GM10847 (cell line): Measurements from ENCODE around the gene TSHZ2.

Experiments
- POLR2A ChIP-seq: IDR thresholded peaks from 2 replicates; pipeline ENCODE4 v1.6.1; 2011; ENCODE audit not compliant: insufficient read length; ENCODE audit errors: extremely low read depth

The TSHZ2 gene

DNA sequence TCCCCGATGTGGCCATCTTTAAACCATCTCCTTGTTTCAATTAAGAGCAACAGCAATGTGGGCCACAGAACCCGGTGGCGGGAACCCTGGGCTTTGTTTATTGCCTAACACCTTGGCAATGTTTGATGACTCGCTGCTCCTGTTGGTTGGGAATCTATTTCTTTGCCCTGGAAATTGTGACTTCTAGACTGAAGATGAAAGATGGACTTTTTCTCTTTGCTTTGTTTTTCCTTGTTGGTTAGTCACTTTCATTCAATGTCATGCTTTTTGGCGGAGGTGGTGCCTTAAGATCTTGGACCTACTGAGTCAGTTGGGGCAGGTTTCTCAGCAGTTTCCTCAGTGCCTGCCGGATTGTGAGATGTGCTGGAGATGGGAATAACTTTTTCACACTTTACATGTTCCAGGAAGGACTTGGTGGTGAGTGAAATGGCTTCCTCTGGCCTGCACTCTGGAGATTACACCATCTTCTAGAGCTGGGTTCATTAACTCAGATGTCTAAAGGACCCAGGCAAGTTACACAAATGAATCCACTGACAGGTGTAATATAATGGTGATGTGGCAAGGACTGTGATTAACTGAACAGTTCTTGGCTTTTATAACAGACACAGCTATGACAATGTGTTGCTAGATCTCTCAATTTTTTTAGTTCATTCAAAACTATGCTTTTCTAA, 56.3 kb downstream of the TSHZ2 start:
- no peak for TF ChIP-seq POLR2A

DNA sequence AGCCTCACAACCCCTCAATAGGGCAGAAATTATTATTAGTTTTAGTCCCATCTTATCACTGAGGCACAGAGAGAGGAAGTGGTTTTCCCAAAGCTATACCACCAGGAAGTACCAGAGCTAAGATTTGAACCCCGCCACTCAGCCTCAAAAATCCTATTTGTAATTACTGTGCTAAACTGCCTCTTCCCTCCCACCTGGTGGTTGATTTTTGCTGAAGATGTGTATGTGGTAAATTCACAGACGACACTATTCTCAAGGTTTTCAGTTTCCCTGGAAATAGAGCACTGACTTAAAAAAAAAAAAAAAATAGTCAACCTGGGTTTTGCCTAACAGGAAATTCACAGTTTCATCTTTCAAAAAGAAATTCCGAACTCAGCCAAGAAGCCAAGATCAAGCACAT, 57.9 kb downstream of the TSHZ2 start:
- no peak for TF ChIP-seq POLR2A

DNA sequence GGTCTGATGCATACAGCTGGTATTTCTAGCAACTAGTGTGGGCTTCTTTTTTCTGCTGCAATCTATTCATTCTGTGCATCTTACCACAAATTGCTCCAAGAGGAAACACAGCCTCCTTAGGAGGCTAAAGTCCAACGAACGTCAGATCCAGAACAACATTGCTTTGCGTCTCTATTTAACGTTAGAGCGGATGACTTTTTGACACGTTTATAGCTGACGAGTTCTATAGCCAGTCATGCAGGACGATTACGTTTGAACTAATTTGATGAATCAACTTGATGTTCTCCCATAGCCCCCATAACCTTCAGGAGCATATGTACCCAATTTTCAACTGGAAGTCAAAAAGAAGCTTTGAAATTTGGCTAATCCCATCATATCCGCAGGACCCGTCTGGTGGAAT, 59.9 kb downstream of the TSHZ2 start:
- TF ChIP-seq POLR2A, result no peak

DNA sequence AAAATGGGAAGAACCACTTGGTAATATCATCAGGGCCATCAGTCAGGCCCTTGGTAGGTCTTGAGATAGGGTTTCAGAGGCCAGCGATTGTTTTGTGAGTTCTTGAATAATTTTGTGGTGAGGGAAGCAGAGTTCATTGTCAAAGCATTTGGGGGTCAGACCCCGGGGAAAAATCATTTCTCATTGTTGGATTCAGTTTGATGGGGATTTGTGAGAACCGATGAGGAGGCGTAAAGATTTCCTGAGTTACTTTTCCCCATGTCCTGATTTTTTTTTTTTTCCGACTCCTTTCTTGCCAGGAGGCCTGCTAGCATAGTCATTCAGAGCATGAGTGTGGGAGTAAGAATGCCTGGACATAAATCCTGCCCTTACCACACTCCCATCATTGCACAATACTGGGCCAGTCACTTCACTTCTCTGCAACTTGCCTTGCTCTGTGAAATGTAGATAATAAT, 60.3 kb downstream of the TSHZ2 start:
- no peak for TF ChIP-seq POLR2A

DNA sequence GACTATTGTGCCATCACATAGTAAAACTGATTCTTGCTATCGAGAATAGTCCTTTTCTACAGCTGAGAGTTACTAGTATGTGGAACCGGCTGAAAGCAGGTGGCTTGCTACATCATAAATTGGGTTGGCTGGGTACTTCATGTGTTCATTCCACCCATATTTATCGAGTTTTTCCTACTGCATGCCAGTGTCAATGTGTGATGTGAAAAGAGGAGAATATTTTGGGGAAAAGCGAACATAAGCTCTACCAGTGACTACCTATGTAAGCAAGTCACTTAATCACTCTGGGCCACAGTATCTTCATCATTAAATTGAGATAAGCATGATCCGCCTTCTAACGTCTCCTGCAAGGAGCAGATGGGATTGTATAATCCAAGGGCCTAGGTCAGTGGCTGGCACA, 61.0 kb downstream of the TSHZ2 start:
- TF ChIP-seq POLR2A, result no peak

DNA sequence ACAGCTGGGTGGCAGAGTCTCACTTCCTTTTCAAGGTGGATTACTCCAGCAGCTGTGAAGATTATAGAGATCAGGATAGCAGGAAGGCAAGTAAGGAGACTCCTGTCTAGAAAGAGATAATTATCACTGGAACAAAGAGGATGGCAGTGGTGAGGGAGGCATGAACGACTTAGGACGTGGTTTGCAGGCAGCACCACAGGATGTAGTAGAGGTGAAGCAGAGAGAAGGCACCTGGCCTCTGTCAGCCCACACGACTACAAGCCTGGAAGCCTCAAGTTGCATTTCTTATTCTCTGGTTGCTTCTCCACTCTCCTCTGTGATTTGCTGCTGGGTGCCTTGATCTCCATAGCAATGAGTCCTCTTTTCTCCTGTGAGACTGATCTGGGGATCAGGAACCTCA, 62.7 kb downstream of the TSHZ2 start:
- no peak for TF ChIP-seq POLR2A

DNA sequence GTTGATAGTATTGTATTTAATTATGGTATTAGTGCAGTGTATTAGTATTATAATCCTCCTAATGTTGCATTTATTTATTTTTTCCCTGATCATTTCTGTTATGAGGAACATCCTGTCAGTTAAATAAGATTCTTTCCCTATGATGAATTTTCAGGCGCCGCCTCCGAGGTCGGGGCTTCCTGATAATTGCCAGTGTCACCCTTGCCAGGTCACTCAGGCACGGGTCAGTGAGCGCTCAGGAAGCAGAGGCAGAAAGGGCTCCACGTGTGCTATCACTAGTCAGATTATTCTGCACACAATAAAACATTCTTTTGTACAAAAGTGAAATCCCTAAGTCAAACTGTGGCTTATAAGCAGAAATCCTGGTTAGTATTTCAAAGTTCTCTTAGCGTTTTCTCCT, 64.8 kb downstream of the TSHZ2 start:
- no peak for TF ChIP-seq POLR2A

DNA sequence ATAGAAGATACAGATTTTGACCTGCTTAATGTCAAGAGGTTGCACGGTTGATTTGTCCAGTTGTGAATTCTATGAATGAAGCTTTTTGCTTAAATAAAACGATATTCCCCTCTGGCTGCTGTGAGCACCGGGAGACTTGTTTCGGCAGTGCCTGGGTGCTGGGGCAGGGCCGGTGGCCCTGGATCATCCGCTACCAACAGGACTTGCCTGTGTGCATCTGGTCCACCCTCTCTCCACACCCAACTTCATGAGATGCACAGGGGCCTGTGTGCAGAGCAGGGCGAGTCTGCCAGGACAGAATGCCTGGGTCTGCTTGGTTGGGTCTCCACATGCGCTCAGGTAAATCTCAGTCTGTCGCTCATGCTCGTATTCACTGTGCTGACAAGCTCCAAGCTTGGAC, 65.5 kb downstream of the TSHZ2 start:
- TF ChIP-seq POLR2A, result no peak

DNA sequence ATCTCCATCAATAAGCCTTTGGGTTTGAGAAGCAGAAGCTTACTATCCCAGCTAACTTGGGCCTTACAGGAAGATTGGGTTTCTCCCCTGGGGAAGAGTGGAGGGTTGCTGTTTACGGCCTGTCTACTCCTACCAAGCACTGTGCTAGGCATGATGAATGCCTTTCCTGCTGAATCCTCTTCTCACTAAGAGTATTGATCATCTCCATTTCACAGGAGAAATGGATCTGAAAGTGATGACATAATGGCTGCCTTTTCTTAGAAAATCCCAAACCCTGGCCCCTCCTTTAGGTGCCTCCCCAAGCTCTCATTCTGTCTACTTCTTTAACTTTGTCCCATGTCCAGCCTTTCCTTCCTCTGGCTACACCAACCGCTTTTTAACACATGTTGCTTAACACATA, 66.1 kb downstream of the TSHZ2 start:
- no peak for TF ChIP-seq POLR2A

DNA sequence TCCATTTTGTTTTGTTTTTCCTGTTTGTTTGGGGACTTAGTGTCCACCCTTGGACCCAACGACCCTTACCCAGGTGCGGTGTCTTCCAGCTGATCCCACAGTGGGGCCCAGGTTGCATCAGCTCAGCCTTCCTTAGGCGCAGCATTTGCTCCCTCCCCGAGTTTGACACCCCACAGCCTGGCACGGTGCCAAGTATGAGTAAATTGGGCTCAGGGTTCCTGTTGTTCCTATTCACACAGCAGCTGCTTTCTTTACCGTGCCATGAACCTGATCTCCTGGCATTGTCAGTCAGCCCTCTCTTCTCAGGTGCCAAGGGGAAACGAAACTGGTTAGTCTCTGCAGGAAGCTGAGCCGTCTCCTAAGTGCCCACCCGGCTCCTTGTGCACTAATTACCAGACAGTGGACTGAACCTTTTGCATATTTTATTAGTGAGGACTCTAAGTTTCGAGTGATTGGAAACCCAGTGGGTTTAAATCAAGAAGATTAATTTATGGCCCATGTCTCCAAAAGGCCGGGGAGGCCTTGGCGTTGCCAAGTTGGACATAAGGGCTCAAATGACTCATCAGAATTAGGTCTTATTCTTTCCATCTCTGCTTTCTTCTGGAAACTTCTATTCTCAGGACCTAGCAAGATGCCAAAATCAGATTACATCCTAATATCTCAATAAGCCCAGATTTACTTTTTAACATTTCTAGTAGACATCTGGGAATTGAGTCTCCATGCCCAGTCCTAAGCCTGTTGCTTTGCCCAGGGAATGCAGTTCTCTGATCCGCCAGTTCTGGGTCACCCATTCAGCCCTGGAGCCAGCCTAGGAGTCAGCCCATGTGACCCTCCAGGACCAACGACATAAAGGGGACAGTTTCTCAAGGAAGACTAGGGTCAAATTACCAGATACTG, 68.8 kb downstream of the TSHZ2 start:
- no peak for TF ChIP-seq POLR2A

DNA sequence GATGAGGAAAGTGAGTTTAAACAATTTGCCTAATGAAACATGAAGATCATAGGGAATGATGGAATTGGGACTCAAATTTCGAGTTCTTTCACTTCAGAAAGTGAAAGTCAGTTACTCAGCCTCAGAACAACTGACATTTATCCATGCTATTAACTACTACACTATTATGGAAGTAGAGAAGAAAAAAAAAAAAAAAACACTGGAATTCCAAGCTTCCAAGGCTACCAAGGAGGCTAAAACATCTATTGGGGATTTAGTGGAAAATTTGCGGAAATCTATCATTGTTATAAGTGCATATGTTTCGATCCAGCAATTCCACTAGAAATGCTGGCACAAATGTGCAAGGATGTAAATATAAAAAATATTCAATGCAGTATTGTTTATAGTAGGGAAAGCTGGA, 70.4 kb downstream of the TSHZ2 start:
- no peak for TF ChIP-seq POLR2A

DNA sequence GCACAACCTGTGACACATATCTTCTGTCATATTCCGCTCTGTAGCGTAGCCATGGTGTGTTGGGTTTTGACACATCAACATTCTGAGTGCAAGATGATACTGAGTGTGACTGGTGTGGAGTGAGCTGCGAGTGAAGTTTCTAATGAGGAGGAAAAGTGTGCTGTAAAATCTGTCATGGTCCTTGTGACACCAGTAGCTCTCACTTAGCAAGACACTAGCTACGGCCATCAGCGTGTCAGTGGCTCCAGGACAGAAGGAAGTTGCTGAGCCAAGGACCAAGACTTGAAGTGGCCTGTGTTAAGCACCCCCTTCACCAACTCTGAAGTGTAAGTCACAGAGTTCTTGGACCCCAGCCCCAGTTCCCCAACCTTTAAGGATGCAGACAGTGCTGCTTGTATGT, 72.1 kb downstream of the TSHZ2 start:
- no peak for TF ChIP-seq POLR2A

DNA sequence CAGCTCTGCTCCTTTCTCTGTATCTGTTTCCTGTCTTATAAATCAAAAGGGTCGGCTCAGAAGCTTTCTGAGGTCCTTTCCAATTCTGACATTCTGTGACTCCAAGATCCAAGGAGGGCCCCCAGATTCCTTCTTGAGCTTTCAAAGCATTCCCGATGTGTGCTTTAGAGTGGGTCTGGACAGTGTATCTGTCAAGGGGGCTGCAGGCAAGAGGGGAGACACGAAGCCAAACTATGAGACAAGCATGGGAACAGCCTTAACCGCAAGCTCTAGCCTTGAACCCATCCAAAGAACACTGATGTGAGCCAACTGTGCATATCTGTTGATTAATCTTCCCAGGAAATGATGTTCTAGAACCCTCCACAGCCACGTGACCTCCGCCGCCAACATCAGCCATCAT, 73.8 kb downstream of the TSHZ2 start:
- no peak for TF ChIP-seq POLR2A

DNA sequence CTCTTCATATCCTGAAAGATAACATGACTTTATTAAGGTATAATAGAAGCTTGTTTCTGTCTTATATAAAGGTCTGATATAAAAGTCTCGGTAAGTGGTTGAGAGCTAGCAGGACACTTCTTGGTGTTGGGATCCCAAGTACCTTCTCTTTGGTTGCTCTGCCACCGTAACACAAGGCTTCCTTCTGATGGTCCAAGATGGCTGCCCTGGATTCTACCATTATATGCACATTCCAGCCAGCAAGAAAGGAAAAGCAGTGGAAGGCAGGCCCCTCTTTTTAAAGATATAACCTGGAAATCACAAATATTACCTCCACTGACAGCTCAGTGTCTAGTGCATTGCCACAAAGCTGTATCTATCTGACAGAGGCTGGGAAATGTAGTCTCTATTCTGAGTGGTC, 75.0 kb downstream of the TSHZ2 start:
- TF ChIP-seq POLR2A, result no peak

DNA sequence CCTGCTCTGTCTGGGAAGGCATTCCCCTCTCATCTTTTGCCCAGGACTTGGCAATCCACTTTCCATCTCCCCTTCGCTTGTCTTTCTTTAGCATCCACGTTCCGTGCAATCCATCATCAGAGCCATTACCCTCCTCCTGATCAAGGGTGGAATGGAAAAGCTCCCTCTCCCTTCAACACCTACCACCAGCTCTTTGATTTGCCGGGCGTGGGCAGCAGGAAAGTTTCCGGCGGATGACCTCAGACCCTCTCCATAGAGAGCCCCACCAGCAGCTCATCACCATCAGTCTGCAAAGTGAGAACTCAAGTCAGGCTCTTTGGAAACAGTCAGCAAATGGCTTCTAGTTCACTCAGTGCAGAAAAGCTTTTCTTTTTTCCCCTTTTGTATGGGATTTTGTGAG, 76.2 kb downstream of the TSHZ2 start:
- no peak for TF ChIP-seq POLR2A

DNA sequence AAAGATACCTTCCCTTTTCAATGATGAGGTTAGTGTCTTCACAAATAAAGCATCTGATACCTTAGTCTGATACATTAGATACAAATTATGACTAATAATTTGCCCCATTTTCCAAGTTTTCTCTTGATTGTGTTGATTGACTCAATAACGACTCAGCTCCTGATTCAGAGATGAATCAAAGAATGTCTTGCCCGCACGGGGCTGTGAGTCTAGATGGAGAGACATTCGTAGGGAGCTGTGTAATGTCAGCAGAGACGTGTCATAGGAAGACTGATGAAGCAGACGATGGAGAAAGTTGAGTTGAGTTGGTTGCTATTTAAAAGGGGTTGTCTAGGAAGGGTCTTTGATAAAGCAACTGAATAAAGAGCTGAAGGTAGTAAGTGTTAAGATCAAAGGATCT, 78.2 kb downstream of the TSHZ2 start:
- TF ChIP-seq POLR2A, result no peak

DNA sequence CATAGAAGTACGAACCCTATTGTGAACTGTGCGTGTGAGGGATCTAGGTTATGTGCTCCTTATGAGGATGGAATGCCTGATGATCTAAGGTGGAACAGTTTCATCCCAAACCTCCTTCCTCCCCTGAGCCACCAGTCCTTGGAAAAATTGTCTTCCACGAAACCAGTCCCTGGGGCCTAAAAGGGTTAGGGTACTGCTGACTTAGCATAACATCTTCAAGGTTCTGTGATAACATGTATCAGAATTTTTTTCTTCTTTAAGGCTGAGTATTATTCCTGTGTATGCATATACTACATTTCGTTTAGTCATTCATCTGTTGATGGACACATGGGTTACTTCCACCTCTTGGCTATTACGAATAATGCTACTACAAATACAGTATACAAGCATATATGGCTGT, 80.2 kb downstream of the TSHZ2 start:
- TF ChIP-seq POLR2A, result no peak

DNA sequence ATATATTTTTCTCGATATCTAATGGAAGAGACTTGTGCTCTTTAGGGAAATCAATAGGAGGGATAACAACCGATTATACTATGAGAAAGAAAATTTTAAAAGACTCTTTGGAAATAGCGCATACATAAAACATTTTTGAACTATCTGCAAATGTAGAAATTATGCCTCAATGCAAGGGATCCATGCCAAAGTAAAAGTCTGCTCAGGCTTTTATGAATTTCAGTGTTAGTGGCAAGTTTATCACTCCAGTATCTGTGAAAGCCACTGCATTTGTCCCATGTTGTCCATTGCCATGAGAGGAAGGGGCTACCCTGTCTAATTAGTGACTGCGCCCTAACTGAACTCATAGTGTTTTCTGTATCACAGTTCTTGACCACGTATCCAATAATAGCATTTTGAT, 81.4 kb downstream of the TSHZ2 start:
- no peak for TF ChIP-seq POLR2A
